Measurements from ENCODE around the gene HOXB7. TPM values are rescaled to one million over a fixed set of nuclear protein-coding genes. Genes with fewer than 3 reads are reported as not detected.

The HOXB7 gene
- total and polyA plus RNA-seq, 2 of the 13 experiments (the other 11 are each of a cell fraction or from before 2014, with no cell fraction given) = 0.04 TPM; not detected in 1

- H2AFZ ChIP-seq (ENCODE audit: low read length) = no peak overlapping the region
- POLR2A ChIA-PET = no interaction called here
- intact Hi-C loops (cut with micrococcal nuclease; ENCODE audit: unreplicated experiment) = no loop called here
- H4K20me1 ChIP-seq (ENCODE audit: insufficient read depth, low read length) = peaks cover 4% of the 10 kb centered on the region; the same call in 1 of the 2 replicates
- no peaks in the 10 kb centered on the region for H3K9me3 ChIP-seq (ENCODE audit: low read length)
- CTCF ChIA-PET (ENCODE audit: low intra/inter-chr PET ratio, low total read pairs) = no interaction called here
- H3K4me3 ChIP-seq (replicated peaks in 1 of 3; ENCODE audit: insufficient read depth in 1 of 3, low read depth in 2 of 3, low read length in 3 of 3) = no peak overlapping the region
- in situ Hi-C loops (cut with HindIII; ENCODE audit: extremely low pct_ligation_motif_present, low pct_unique_long_range_greater_than_20kb) = no loop called here
- no peaks in the 10 kb centered on the region for H3K36me3 ChIP-seq (replicated peaks in 1 of 2; ENCODE audit: control insufficient read depth in 1 of 2, insufficient read depth in 2 of 2, low read length in 2 of 2)
- DNase-seq (ENCODE audit: low spot score) (no peak), FAIRE-seq (no peak), ATAC-seq (no peak)
- H3K4me2 ChIP-seq (ENCODE audit: low read depth, low read length) = no peak overlapping the region
- no peak overlapping the region for H3K9ac ChIP-seq (ENCODE audit: insufficient read depth, low read depth, low read length)
- no TSS peak for BruUV-seq (replicated peaks)
- peaks cover 29 to 90% of the 10 kb centered on the region in 2 experiments for H3K27me3 ChIP-seq (ENCODE audit: control insufficient read depth in 1 of 2, insufficient read depth in 2 of 2, low read length in 2 of 2)
- no peak overlapping the region for H3K27ac ChIP-seq (ENCODE audit: extremely low read length, insufficient read depth, low read length)
- TF ChIP-seq ZNF317 (CRISPR knock-in tag; IDR thresholded peaks at IDR 0.05) = no peak
- TF ChIP-seq REPIN1 (CRISPR knock-in tag; IDR thresholded peaks at IDR 0.05; ENCODE audit: borderline replicate concordance, low read depth) = no peak
- no peak for TF ChIP-seq CBFB (CRISPR knock-in tag; IDR thresholded peaks at IDR 0.05)
- TF ChIP-seq TEAD2 (CRISPR knock-in tag; IDR thresholded peaks at IDR 0.05) = no peak
- no peak for TF ChIP-seq DZIP1 (CRISPR knock-in tag; IDR thresholded peaks at IDR 0.05)
- peak; percentile 61 for TF ChIP-seq ZNF652 (CRISPR knock-in tag; IDR thresholded peaks at IDR 0.05; ENCODE audit: borderline replicate concordance, low read depth)
- no peak for TF ChIP-seq ZNF574 (CRISPR knock-in tag; IDR thresholded peaks at IDR 0.05)
- TF ChIP-seq ATF4 (CRISPR knock-in tag; IDR thresholded peaks at IDR 0.05) = peak in 1 of 2 experiments; percentile 21; a peak in 1 of 4 replicates
- no peak for TF ChIP-seq GMEB1 (CRISPR knock-in tag; IDR thresholded peaks at IDR 0.05; ENCODE audit: borderline replicate concordance)
- no peak for TF ChIP-seq ZMAT3 (CRISPR knock-in tag; conservative IDR thresholded peaks at IDR 0.05)
- no peak for TF ChIP-seq MLX (CRISPR knock-in tag; IDR thresholded peaks at IDR 0.05)
- no peak for TF ChIP-seq ZNF264 (CRISPR knock-in tag; IDR thresholded peaks at IDR 0.05)
- WGBS (ENCODE audit: low lambda C conversion rate) = 12% methylated on average over 5 of the region's 5 CpGs
- peaks cover 7% of the 10 kb centered on the region; the same call in 1 of the 2 replicates for H3K4me1 ChIP-seq (ENCODE audit: insufficient read depth, low read length)
- H3K79me2 ChIP-seq (ENCODE audit: insufficient read depth, low read length) = no peaks in the 10 kb centered on the region
These were observed 23.3 kb downstream of the HOXB7 start for GRCh38 chr17:48587276-48588073.

All from HepG2 (cell line).